ACC112 (cell line): Measurements from ENCODE around the gene PRX.

Experiments
- H2AFZ ChIP-seq: fragments of 200-600 bp; sonication (generic); one replicate; pipeline ENCODE4 v1.6.0; 2017; ENCODE audit warnings: antibody characterized with exemption, low read length; ENCODE audit not compliant: unreplicated experiment
- H3K27ac ChIP-seq: fragments of 200-600 bp; sonication (generic); 2 replicates; pipeline ENCODE4 v1.5.1; 2014; ENCODE audit warnings: low read depth, mild to moderate bottlenecking, antibody characterized with exemption, low read length, moderate library complexity
- H3K27me3 ChIP-seq: fragments of 200-600 bp; sonication (generic); 2 replicates; pipeline ENCODE4 v1.6.1; 2014; ENCODE audit warnings: mild to moderate bottlenecking, antibody characterized with exemption, low read length, moderate library complexity, mixed read lengths; ENCODE audit not compliant: insufficient read depth
- H3K36me3 ChIP-seq: fragments of 200-600 bp; sonication (generic); 2 replicates; pipeline ENCODE4 v1.6.1; 2016; ENCODE audit warnings: mild to moderate bottlenecking, antibody characterized with exemption, low read length, moderate library complexity, mixed read lengths; ENCODE audit not compliant: insufficient read depth
- H3K4me1 ChIP-seq: fragments of 200-600 bp; sonication (generic); one replicate; pipeline ENCODE4 v1.6.1; 2016; ENCODE audit warnings: low read length, mixed read lengths; ENCODE audit not compliant: insufficient read depth, unreplicated experiment, control insufficient read depth
- H3K4me3 ChIP-seq: fragments of 200-600 bp; sonication (generic); 2 replicates; pipeline ENCODE4 v1.5.1; 2014; ENCODE audit warnings: mild to moderate bottlenecking, low read depth, low read length
- H3K79me2 ChIP-seq: fragments of 200-600 bp; sonication (generic); one replicate; pipeline ENCODE4 v1.6.0; 2016; ENCODE audit warnings: low read length; ENCODE audit not compliant: control insufficient read depth, unreplicated experiment, insufficient read depth

The PRX gene

DNA sequence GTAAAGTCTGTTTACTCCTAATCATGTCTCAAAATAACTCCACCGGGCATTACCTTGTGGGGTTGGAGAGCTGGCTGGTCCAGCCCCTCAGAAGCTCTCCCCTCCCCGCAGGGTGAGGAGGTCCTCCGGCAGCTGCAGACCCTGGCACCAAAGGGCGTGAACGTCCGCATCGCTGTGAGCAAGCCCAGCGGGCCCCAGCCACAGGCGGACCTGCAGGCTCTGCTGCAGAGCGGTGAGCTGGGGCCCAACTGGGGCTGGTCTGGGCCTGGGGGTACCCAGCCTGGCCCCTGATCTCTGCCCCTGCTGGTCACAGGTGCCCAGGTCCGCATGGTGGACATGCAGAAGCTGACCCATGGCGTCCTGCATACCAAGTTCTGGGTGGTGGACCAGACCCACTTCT is 43.4 kb downstream of the PRX start:
- no peak overlapping the region for H3K27ac ChIP-seq
- H3K27me3 ChIP-seq, result no peaks in the 10 kb centered on the region
- H3K4me1 ChIP-seq, result no peaks in the 10 kb centered on the region
- no peaks in the 10 kb centered on the region for H3K79me2 ChIP-seq
- no peaks in the 10 kb centered on the region for H3K36me3 ChIP-seq
- H3K4me3 ChIP-seq, result no peak overlapping the region
- H2AFZ ChIP-seq, result no peak overlapping the region

DNA sequence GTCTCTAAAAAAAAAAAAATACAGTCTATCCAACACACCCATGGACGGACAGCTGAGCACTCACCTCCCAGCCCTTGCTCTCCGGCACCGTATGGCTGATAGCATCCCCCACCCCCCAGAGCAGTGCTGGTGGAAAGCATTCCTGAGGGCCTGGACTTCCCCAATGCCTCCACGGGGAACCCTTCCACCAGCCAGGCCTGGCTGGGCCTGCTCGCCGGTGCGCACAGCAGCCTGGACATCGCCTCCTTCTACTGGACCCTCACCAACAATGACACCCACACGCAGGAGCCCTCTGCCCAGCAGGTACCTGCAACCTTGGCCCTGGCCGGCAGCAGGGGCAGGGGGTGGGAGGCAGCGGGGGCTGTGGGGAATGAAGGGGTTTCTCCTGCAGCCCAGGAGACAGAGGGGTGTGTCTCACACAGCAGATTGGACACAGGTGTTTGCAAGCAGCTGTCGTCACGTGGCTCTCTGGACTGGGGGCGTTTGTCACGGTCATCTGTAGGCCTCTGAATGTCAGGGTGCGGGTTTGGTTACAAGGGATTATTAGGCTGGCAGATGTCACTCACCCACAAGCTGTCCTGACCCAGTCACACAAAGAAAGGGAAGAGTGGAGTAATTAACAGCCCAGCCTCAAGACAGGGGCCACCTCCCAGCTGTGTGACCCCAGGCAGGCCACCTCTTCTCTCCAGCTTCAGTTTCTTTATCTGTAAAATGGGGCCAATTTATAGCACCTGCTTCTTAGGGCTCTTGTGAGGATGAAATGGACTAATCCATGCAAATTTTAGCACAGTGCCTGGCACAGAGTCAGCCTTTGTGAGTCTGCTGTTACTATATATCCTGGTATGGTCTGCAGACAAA is 45.4 kb downstream of the PRX start:
- Histone ChIP-seq H3K4me3 (no peak overlapping the region), H3K79me2 (no peaks in the 10 kb centered on the region), H2AFZ (no peak overlapping the region), H3K4me1 (no peaks in the 10 kb centered on the region), H3K27me3 (no peaks in the 10 kb centered on the region), H3K27ac (no peak overlapping the region), H3K36me3 (no peaks in the 10 kb centered on the region)

- H3K27ac ChIP-seq, result no peak overlapping the region
Observed at GRCh38 chr19:40366697-40367561, 46.2 kb downstream of the PRX start.

DNA sequence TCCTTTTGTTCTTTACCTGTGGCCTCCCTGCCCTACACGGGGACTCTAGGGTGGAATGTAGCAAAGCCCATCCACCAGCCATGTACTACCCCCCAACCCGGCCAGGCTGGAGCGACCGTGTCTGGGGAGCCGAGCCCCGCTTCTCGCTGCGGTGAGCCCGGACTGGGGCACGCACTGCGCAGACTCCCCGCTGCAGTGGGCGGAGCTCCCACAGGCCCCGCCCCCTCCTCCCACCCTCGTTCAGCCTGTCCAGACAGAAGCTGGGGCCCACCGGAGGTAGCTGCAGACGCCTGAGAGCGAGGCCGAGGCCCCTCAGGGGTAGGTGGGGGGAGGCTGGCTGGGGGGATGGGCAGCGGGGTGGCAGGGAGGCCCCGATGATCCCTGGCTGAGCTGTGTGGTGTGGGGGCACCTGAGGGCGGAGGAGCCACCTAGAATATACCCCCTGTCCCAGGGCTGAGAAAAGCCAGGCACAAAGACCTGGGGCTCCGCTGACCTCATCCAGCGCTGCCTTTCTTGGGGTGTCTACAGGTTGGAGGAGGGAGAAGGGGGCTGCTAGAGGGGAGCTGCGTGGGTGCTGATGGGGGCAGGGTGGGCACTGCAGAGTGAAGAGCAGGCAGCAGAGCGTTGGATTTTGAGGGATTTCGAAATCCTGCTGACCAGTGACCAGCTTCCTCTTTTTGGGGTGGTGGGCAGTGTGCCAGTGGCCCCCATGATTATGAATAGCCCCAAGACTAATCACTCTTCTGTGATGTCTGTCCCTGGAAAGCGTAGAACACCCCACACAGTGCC is 47.4 kb downstream of the PRX start:
- peak overlapping the region; percentile 6 for H2AFZ ChIP-seq
- peak overlapping the region; percentile 71 for H3K4me3 ChIP-seq
- no peaks in the 10 kb centered on the region for H3K4me1 ChIP-seq
- no peaks in the 10 kb centered on the region for H3K79me2 ChIP-seq
- no peak overlapping the region for H3K27ac ChIP-seq
- H3K36me3 ChIP-seq, result no peaks in the 10 kb centered on the region
- H3K27me3 ChIP-seq, result no peaks in the 10 kb centered on the region

More at GRCh38 chr19:40366697-40367561, 46.2 kb downstream of the PRX start:
- H3K4me1 ChIP-seq, result no peaks in the 10 kb centered on the region
- no peak overlapping the region for H3K4me3 ChIP-seq
- no peaks in the 10 kb centered on the region for H3K79me2 ChIP-seq
- H3K27me3 ChIP-seq, result no peaks in the 10 kb centered on the region
- no peaks in the 10 kb centered on the region for H3K36me3 ChIP-seq
- no peak overlapping the region for H2AFZ ChIP-seq

DNA sequence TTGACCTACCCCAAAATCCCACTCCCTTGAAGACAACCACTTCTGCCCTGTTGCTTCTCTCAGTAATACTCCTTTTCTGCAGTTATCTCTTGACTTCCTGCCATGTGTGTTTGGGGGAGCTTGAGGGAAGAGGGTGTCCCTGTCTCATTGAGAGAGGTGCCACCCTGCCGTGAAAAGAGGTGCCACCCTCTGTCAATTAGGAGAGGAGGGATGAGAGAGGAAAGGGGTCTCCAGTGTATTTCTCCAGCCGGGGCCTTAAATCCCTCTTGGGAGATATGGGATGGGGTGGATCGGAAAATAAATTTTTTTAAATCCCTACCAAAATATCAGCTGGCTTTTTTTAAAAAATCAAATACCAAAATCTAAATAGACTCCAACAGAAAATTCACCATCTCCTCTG is 48.2 kb downstream of the PRX start:
- Histone ChIP-seq H2AFZ (peak overlapping the region; percentile 6), H3K27ac (no peak overlapping the region), H3K4me1 (no peaks in the 10 kb centered on the region), H3K36me3 (no peaks in the 10 kb centered on the region), H3K27me3 (no peaks in the 10 kb centered on the region), H3K79me2 (no peaks in the 10 kb centered on the region), H3K4me3 (peak overlapping the region; percentile 71; the same call in 1 of the 2 replicates)

- no peaks in the 10 kb centered on the region for H3K4me1 ChIP-seq
- no peak overlapping the region for H3K4me3 ChIP-seq
- H2AFZ ChIP-seq, result no peak overlapping the region
- no peaks in the 10 kb centered on the region for H3K36me3 ChIP-seq
- H3K27me3 ChIP-seq, result no peaks in the 10 kb centered on the region
- no peaks in the 10 kb centered on the region for H3K79me2 ChIP-seq
- no peak overlapping the region for H3K27ac ChIP-seq
Observed at GRCh38 chr19:40363069-40363468, 50.1 kb downstream of the PRX start.

GRCh38 chr19:40362160-40362559 is 51.0 kb downstream of the PRX start:
- Histone ChIP-seq H3K4me3 (no peak overlapping the region), H3K27ac (no peak overlapping the region), H2AFZ (no peak overlapping the region), H3K79me2 (no peaks in the 10 kb centered on the region), H3K4me1 (no peaks in the 10 kb centered on the region), H3K27me3 (no peaks in the 10 kb centered on the region), H3K36me3 (no peaks in the 10 kb centered on the region)

DNA sequence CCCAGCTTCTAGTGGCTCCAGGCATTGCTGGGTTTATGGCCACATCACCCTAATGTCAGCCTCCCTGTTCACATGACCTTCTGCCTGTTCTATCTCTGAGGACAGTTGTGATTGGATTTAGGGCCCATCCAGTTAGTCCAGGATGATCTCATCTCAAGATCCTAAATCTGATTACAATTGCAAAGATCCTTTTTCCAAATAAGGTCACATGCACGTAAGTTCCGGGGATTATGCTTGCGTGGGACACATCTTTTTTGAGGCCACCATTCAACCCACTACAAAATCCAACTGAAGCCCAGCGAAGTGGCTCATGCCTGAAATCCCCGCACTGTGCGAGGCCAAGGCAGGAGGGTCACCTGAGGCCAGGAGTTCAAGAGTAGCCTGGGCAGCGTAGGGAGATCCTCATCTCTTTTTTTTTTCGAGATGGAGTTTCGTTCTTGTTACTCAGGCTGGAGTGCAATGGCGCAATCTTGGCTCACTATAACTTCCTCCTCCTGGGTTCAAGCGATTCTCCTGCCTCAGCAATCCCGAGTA is 52.4 kb downstream of the PRX start:
- Histone ChIP-seq H3K36me3 (no peaks in the 10 kb centered on the region), H3K27me3 (no peaks in the 10 kb centered on the region), H3K4me1 (no peaks in the 10 kb centered on the region), H2AFZ (no peak overlapping the region), H3K27ac (no peak overlapping the region), H3K4me3 (no peak overlapping the region), H3K79me2 (no peaks in the 10 kb centered on the region)

- H3K4me1 ChIP-seq, result no peaks in the 10 kb centered on the region
- H3K79me2 ChIP-seq, result no peaks in the 10 kb centered on the region
- no peak overlapping the region for H3K27ac ChIP-seq
- no peak overlapping the region for H2AFZ ChIP-seq
- H3K27me3 ChIP-seq, result no peaks in the 10 kb centered on the region
- no peaks in the 10 kb centered on the region for H3K36me3 ChIP-seq
- no peak overlapping the region for H3K4me3 ChIP-seq
Observed at GRCh38 chr19:40360020-40360707, 53.0 kb downstream of the PRX start.

DNA sequence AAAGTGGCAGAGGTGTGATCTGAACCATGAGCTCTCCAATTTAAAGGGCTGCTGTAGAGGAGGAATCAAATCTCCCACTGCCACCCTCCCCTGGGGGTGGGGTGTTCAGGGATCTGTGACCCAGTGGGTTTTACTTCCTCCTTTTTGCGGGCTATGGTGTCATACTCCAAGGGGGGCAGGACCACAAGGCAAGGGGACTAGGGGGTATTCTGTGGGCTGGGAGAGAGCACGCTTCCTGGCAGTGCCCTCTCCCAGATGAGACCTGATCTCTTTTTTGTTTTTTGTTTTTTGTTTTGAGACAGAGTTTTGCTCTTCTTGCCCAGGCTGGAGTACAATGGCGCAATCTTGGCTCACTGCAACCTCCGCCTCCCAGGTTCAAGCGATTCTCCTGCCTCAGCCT is 54.4 kb downstream of the PRX start:
- H3K4me3 ChIP-seq, result no peak overlapping the region
- H3K27me3 ChIP-seq, result no peaks in the 10 kb centered on the region
- H3K4me1 ChIP-seq, result no peaks in the 10 kb centered on the region
- no peak overlapping the region for H2AFZ ChIP-seq
- no peaks in the 10 kb centered on the region for H3K79me2 ChIP-seq
- H3K36me3 ChIP-seq, result no peaks in the 10 kb centered on the region
- no peak overlapping the region for H3K27ac ChIP-seq
